GM21447 (cell line): Measurements from ENCODE around the gene KIF1A.
"Not testable (repeated sequence)": the region's sequence is repeated elsewhere in the genome, so short reads cannot be mapped to it uniquely, and the experiment has no call there.

Experiments used
- ATAC-seq: cut with Tn5 transposase; IDR thresholded peaks from one replicate; pipeline ENCODE4 v1.9.1; 2021; ENCODE audit not compliant: unreplicated experiment

The KIF1A gene

DNA sequence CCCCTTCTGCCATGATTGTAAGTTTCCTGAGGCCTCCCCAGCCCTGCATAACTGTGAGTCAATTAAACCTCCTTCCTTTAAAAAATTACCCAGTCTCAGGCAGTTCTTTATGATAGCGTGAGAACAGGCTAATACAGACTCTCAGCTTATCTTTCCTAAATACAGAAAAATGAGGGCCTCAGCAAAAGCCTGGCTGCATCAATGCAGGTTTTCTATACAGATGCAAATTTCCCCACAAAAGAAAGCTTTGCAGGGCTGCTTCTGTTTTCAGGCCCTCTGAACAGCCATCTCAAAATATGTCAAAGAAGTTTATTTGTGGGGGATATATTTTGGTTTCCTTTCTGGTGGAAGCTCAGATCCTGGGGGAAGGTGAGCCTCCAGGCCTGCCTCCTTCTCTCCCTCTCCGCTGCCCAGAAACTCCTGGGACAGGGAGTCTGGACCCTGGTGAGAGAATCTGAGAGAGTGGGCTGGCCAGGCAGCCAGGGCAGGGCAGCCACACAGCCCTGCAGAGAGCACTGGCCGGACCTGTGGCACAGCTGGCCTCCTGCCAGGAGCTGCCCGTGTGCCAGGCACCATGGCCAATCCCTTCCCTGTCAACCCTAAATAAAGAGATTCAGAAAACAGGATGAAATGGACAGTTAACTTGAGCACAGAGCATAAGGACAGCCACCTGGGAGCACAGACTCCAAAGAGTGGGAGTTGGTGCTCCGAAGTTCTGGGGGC lies 27.0 kb upstream of the KIF1A start:
- ATAC-seq: no peak

DNA sequence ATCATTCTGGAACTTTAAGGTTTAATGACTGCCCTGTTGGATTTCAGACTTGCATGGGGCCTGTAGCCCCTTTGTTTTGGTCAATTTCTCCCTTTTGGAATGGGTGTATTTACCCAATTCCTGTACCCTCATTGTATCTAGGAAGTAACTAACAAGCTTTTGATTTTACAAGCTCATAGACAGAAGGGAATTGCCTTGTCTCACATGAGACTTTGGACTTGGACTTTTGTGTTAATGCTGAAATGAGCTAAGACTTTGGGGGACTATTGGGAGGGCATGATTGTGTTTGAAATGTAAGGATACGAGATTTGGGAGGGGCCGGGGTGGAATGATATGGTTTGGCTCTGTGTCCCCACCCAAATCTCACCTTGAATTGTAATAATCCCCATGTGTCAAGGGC lies 26.3 kb upstream of the KIF1A start:
- not testable (repeated sequence) for ATAC-seq

DNA sequence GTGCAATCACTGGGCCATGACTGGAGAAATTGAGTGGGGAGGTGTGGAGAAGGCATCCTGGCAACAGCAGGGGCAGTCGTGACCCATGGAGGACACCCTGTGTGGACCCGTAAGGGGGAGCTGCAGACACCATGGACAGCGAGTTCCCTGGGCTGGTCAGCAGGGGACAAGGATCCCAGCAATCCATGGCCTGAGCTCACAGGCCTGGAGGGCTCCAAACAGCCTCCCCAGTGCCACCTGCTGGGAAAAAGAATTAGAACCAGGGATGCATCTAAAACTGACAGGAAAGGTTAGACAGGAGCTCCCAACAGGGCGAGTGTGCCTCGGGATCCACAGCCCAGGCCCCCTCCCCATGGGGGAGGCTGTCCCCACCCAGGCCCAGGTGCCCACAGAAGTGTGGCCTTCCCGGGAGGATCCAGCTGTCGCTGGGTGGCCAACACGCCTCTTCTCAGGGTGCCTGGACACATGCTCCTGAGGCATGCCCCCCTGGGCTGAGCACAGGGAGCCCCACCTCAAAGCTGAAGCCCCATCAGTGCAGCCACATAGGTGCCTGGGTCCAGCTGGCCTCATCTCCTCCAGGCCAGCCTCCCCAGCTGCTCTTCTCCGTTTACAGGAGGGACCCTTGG lies 20.5 kb upstream of the KIF1A start:
- ATAC-seq: no peak

DNA sequence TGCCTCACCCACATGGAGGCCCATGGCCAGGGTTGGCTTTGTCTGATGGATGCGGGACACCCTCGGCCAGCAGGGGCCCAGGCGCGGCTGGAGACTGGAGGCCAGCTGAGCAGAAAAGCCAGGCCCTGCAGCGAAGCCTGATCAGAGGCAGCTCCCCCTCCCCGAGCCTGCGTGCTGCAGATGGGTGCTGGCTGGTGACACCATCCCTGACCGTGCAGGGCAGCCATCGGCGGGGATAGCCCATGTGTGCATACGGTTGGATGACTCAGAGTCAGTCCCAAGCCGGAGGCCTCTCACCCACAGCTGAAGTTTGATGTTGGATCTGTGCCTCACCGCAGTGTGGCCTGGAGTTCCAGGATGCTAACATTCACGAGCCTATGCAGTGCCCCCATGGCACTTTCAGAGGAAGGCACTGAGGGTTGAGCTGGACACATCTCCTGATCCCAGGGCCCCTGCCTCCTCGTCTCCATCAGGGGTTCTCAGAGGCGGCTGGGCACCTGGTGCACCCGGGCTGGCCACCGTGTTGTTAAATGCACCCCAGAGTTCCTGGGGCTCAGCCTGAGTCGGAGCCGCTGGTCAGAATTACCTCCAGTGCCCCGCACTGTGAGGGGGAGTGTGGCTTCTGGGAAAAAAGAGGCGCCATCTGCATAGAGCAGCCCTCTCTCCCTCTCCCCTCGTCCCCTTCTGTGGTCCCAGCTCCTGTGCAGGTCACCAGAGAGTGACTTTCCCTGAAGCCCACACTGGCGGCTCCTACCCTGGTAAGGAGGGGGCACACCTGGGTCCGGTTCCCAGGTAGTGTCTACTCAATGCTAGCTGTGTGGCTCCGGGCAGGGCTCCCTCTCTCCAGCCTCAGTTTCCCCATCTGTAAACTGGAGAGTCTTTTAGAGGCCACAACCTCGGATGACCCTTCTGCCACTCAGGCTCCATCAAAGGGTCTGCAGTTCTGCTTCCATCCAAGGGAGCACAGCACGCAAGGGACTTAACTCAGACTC lies 19.4 kb upstream of the KIF1A start:
- no peak for ATAC-seq

DNA sequence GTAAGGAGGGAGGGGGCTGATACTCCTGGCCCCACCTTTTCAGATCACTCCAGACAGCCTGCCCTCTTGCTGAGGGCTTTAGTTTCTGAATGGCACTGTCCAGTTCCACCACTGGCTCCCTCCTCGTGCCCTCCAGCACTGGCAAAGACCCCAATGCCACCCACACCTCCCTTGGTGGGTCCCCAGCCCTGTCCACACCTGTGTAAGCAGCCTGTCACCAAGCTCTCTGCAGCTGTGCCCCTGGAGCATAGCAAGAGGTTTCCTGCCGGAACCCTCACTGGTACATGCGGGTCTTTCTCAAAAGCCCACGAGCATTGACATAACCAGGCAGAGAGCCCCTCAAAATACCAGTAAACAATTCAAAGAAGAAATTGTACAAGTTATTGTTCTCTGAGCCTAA lies 17.6 kb upstream of the KIF1A start:
- ATAC-seq: no peak

DNA sequence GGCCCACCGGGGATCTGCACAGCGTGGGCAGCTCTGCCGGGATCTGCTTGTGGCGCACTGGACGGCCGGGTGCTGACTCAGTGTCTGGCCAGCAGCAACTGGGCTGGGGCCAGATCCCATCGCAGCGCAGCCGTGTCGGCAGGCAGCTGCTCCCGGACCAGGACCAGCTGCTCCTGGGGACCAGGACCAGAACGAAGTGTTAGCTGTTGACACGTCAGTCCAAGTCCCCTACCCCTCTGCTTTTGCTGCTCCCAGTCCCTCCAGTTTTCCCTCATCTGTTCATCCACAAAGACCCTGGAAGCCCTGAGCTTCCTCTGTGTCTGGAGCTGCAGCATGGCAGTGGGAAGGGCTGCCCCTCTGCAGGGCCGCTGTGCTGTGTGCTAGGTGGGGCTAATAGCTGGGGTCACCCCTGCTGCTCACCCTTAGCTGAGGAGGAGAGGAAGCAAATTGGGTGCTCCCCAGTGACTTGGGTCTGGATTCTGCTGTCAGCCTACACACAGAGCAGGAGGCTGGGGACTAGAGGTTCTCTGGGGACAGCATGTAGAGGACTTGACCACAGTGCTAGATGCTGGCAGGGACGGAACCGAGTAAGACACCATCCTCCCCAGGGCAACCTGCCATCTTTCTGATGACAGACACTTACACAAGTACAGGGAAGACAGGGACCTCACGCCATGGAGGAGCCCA lies 16.9 kb upstream of the KIF1A start:
- no peak for ATAC-seq

DNA sequence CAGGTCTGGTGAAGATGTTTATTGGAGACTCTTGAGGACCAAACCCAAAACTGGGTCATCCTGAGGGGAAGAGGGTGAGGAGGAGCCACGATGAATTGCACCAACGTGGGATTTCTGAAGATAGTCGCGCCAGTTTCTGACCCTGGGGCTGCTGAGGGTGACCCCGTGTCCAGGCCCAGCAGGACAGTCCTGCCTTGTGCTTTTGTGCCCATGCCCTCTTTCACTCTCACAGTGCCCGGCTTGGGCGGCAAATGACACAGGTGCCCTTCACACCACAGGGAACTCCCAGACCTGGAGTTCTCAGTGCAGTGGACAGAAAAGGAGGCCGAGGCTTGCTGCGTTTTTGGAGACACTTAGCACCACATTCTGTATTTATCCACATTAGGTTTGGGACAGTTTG lies 15.5 kb upstream of the KIF1A start:
- ATAC-seq: no peak

DNA sequence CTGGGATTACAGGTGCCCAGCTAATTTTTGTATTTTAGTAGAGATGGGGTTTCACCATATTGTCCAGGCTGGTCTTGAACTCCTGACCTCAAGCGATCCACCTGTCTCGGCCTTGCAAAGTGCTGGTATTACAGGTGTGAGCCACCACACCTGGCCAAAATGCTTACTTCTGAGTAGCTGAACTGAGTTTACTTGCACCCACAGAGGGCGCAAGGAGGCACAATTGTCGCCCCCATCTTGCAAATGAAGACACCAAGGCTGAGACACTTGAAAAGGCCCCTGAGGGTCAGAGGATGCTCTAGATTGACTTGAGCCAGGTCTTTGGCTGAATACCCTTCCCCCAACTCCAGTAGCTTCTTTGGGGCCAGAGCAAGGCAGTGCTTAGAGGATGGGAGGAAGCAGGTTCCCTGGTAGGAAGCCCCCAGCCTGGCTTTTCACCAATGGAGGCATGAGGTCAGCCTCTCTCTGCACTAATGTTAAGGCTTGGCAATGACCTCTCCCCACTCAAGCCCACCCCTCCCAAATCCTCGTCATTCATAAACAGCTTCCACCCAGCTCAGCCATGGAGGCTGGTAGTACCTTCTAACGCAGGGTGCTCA lies 14.5 kb upstream of the KIF1A start:
- ATAC-seq: no peak

DNA sequence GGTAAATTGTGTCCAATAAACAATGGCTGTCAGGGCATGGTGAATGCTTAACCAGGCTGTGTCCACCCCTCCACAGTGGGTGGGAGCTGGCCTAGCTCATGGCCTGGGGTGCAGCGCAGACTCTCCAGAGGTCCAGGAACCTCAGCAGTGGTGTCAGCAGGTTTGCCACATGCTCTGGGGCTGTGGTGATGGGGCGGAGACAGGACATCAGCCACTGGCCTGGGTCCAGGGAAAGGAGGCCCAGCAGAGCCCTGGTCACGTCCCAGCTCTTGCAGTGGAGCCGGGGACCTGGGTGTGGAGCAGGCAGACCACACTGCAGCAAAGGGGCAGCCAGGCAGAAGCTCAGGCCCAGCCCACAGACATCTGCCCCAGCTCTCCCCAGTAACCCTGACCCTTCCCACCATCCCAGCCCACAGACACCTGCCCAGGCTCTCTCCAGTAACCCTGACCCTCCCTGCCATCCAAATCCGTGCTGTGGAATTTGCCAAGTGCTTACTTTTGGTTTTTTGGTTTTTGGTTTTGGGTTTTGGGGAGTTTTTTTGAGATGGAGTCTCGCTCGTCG lies 13.8 kb upstream of the KIF1A start:
- ATAC-seq: no peak

DNA sequence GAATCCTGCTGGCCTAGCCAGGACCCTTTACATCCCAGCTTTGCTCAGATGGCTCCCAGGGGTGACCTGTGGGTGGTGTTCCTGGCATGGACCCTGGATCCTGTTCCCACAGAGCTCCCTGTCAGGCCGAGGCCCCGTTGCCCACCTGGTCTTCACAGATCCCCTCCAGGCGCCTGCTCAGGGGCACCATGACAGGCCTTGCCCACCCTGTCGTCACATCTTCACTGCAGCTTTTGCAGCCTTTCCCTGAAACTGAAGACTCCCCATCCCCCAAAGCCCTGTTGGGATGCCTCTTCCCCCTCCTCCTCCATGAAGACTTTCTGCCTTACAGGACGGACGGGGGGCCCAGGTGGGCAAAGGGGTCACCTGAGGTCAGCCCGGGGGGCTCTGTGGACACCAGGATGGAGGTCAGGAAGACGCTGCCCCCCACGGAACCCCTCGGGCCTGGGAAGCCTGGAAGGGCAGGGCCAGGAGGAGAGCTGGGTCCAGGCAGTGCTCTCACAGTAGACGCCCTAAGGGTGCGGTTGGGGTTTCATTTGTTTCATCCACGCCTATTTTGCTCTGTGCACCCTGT lies 13.0 kb upstream of the KIF1A start:
- ATAC-seq: no peak

DNA sequence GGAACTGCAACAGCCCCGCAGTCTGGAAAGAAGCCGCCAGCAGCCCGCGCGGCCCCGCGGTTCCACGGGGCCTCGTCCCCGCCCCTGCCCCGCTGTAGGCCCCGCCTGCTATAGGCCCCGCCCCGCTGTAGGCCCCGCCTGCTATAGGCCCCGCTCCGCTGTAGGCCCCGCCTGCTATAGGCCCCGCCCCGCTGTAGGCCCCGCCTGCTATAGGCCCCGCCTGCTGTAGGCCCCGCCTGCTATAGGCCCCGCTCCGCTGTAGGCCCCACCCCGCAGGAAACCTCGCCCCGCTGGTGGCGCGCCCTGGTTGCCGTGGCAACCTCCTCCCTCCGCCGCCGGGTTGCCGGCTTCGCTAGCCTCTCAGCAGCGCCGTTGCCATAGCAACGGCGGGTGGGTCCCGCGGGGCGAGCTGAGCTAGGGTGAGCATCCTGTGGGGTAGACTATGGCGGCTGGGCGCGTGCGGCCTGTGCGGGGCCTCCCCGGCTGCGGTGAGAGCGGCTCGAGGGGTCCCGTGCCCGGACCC lies 12.2 kb upstream of the KIF1A start:
- ATAC-seq: no peak

DNA sequence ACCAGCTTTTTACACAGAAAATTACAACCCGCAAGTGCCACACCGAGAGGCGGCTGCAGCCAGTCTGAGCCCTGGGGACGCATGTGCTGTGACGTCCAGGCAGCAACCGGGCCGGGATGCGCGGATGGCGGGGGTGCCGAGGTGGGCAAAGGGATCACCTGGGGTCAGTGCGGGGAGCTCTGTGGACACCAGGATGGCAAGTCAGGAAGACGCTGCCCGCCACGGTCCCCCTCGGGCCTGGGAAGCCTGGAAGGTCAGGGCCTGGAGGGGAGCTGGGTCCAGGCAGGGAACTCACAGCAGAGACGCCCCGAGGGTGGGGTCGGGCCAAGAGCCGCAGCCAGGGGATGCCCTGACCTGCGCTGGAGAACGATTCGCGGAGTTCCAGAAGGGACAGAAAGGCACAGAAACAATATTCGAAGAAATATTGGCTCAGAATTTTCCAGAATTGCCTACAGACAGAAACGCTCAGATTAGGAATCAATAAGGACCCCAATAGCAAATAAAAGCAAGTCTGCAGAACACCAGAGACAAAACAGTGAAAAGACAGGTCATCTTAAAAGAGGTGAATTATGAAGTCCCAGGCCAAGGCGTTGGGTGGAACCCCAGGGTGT lies 11.7 kb upstream of the KIF1A start:
- ATAC-seq: no peak

DNA sequence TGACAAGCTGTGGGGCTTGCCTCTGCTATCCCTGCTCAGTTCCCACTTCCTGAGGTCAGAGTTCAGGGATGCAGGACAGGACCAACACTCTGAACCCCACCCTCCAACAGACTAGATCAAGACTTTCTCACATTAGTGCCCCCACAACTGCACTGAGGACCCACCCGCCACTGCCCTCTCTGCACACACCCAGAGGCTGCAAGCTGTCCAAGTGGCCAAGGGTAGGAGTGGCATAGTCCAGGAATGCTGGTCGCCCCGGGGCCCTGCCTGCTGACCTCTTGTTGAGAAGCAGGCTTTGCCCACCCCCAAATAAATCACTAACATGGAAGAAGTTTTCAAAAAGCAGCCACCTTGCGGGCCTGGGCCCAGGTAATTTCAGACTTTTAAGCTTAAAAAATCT lies 5.5 kb upstream of the KIF1A start:
- no peak for ATAC-seq

DNA sequence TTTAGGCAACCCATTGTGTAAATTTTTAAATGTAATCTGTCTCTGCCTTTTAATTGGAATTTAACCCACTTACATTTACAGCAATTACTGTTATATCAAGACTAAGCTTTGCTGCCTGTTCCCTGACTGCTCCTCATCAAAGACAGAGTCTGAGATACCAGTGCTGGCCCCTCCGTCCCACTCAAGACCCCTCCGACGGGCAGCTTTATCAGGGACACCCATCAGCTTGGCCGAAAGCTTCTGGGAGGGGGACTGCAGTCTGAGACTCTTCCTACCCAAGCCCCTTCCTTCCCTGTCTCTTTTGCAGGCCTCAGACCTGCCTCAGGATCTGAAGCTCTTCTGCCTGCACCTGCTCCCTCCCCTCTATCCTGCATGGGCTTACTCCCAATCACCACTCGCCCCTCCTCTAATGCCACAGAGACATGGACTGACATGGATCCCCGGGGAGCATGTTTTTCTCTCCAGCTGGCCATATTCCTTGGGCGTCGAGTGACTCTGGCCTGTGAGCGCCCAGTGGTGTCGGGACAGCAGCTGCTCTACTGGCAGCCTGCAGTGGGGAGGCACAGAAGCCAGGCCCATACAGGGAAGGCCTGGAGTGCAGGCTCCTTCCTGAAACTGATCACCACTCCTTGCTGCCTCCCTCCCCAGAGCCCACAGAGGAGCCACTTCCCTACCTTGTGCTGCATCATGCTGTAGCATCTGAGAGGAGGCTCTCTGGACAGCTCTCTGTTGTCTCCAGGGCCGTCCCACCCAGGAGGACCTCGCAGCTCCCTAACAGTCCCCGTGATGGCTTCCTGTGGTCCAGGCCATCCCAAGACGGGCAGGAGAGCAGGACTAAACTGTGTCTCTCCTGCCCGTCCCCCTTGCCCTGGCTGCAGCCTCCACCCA lies 3.7 kb upstream of the KIF1A start:
- no peak for ATAC-seq

DNA sequence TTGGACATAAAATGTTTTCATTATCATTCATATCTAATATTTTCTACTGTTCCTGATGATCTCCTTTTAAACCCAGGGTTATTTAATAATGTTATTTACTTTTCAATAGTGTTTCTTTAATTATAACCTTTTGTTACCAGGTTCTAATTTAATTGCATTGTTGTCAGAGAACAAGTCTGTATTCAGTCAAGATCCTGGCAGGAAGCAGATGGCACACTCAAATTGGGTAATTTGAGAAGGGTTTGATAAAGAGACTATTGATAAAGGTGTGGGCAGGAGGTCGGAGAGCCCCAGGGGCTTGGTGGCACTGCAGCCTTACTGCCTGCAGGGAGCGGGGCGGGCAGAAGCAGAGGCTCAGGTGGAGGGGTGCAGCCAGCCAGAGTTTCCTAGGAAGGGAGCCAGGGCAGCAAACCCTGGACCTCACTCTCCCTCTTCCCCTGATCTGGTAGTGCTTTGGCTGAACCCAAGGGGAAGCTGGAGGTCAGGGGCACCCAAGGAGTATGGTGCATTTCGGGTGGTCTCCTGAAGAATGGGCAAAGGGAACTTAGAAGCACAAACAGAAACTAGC lies 2.3 kb upstream of the KIF1A start:
- no peak for ATAC-seq

DNA sequence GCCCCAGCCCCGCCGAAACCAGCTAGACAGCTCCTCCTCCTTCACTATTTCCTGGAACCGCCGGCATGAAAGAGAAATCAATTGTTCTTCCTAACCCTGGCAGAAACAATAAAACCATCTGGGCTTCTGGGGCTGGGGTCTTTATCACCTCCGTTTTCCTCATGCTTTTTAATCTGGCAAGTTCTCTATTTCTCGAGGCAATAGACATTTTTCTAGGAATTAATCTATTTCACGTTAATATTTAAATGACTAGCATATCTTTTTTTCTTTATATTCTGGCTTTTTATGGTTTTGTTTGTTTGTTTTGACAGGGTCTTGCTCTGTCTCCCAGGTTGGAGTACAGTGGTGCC lies 1.4 kb upstream of the KIF1A start:
- no peak for ATAC-seq

DNA sequence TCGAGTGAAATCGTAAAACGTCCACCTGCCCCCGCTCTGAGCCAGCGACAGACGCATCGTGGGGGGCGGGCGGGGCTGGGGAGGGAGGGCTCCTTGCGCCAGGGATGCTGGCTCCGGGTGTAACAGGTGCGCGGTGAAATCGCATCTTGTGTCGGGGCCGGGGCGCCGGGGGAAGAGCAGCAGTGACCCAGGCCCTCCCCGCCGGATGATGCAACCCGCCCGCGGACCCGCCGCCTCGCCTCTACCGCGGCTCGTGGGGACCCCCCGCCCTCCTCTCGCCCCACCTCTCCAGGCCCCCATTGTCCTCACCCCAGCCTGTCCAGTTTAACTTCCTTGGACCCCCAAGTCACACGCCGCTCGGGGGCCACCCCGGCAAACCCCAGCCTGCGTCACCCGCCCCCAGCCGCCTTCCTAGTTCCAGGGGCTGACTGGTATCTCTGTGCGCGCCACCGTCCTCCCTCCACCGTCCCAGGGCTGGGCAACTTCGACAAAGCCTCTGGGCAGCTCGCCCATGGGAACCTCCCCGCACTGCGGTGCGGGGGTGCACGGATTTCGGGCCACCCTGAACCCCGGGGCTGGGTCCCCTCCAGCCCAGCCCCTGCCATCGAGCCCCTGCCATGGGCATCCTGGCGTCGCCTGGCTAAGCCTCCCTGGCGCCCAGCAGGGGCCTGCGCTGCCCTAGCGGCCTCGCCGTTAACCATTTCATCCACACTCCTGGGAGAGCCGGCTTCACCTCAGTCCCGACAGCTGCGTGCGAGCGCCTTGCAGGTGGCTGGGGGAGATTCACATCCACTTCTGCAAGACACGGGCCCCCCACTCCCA lies 799 bp upstream of the KIF1A start:
- no peak for ATAC-seq
